ENCODE results near the gene DOC2B. TPM values are rescaled to one million over a fixed set of nuclear protein-coding genes. Genes with fewer than 3 reads are reported as not detected.

DOC2B gene
- total RNA-seq, 2 experiments from 2014 or later: not detected

DNA sequence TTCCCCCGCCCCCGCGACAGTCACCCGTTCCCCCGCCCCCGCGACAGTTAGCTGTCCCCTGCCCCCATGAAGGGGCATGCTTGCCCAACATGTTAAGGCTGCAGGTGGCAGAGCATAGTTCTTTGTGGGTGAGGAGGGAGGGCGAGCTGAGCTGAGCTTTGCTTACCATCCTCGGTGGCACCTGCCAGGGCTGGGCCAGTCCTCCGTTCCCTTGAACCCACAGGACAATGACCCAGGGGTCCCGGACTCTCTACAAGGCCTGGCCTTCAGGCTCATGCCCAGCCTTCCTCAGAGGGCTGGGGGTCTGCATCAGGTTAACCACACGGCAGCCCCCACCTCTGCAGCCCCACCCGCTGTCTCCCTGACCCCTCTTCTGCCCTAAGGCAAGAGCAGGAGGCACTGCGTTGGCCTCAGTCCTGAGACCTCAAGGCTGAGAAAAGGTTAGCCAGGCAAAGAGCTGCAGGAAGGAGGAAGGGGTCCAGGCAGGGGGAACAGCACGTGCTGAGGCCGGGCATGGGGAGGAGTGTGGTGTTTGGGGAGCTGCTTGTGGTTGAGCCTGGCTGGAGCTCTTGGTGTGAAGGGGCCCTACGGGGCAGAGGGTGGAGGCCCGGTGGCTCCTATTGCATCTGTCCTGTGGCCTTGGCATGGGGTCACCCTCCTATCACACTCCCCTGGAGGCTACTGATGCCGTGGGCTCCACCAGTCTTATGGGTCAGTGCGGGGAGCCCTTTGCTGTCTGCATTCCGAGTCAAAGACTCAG lies 11.4 kb upstream of the DOC2B start:
- intact Hi-C loops (cut with micrococcal nuclease; ENCODE audit: unreplicated experiment): no loop called here
- Histone ChIP-seq H3K4me2 (ENCODE audit: low read length) (no peak overlapping the region), H4K20me1 (ENCODE audit: insufficient read depth, low read length) (no peaks in the 10 kb centered on the region), H3K79me2 (ENCODE audit: insufficient read depth, low read depth, low read length) (no peaks in the 10 kb centered on the region), H3K9me3 (ENCODE audit: low read length) (no peaks in the 10 kb centered on the region), H3K9me2 (ENCODE audit: insufficient read depth, low read length) (no peaks in the 10 kb centered on the region), H3K27ac (ENCODE audit: low read depth, low read length, poor library complexity, severe bottlenecking) (no peak overlapping the region), H3K4me1 (ENCODE audit: insufficient read depth, low read length, poor library complexity, severe bottlenecking) (peaks cover 9% of the 10 kb centered on the region), H3K36me3 (ENCODE audit: insufficient read depth, low read length) (no peaks in the 10 kb centered on the region), H2AFZ (ENCODE audit: low read length) (no peak overlapping the region), H3K4me3 (ENCODE audit: low read depth, low read length, poor library complexity, severe bottlenecking) (no peak overlapping the region)
- TF ChIP-seq, protein P1, sequence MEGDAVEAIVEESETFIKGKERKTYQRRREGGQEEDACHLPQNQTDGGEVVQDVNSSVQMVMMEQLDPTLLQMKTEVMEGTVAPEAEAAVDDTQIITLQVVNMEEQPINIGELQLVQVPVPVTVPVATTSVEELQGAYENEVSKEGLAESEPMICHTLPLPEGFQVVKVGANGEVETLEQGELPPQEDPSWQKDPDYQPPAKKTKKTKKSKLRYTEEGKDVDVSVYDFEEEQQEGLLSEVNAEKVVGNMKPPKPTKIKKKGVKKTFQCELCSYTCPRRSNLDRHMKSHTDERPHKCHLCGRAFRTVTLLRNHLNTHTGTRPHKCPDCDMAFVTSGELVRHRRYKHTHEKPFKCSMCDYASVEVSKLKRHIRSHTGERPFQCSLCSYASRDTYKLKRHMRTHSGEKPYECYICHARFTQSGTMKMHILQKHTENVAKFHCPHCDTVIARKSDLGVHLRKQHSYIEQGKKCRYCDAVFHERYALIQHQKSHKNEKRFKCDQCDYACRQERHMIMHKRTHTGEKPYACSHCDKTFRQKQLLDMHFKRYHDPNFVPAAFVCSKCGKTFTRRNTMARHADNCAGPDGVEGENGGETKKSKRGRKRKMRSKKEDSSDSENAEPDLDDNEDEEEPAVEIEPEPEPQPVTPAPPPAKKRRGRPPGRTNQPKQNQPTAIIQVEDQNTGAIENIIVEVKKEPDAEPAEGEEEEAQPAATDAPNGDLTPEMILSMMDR (conservative IDR thresholded peaks at IDR 0.05; ENCODE audit: low read length): no peak
- no peak for TF ChIP-seq EZH2phosphoT487 (IDR thresholded peaks at IDR 0.05; ENCODE audit: borderline replicate concordance, low read depth, low read length)
- ChIA-PET POLR2A (no interaction called here), CTCF (ENCODE audit: unreplicated experiment) (no interaction called here)
- BruUV-seq (replicated peaks): no TSS peak
- DNase-seq (ENCODE audit: low spot score): no peak

DNA sequence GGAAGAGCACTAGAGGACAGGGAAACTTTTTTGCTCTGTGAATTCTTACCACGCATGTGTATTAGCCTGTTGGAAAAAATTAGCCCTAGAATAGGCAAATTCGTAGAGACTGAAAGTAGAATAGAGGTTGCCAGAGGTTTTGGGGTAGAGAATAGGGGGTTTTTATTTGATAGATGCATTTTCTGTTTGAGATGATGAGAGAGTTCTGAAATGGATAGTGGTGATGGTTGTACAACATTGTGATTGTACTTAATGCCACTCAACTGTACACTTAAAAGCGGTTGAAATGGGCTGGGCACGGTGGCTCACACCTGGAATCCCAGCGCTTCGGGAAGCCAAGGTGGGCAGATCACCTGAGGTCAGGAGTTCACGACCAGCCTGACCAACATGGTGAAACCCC lies 8.0 kb upstream of the DOC2B start:
- Histone ChIP-seq H3K4me2 (ENCODE audit: low read length) (no peak overlapping the region), H3K79me2 (ENCODE audit: insufficient read depth, low read depth, low read length) (no peaks in the 10 kb centered on the region), H3K4me3 (ENCODE audit: low read depth, low read length, poor library complexity, severe bottlenecking) (no peak overlapping the region), H3K36me3 (ENCODE audit: insufficient read depth, low read length) (no peaks in the 10 kb centered on the region), H3K4me1 (ENCODE audit: insufficient read depth, low read length, poor library complexity, severe bottlenecking) (no peaks in the 10 kb centered on the region), H3K9me2 (ENCODE audit: insufficient read depth, low read length) (no peaks in the 10 kb centered on the region), H4K20me1 (ENCODE audit: insufficient read depth, low read length) (no peaks in the 10 kb centered on the region), H2AFZ (ENCODE audit: low read length) (no peak overlapping the region), H3K27ac (ENCODE audit: low read depth, low read length, poor library complexity, severe bottlenecking) (no peak overlapping the region), H3K9me3 (ENCODE audit: low read length) (no peaks in the 10 kb centered on the region)
- ChIA-PET POLR2A (no interaction called here), CTCF (ENCODE audit: unreplicated experiment) (no interaction called here)
- intact Hi-C loops (cut with micrococcal nuclease; ENCODE audit: unreplicated experiment): no loop called here
- TF ChIP-seq, protein P1 (conservative IDR thresholded peaks at IDR 0.05; ENCODE audit: low read length): no peak
- no peak for TF ChIP-seq EZH2phosphoT487 (IDR thresholded peaks at IDR 0.05; ENCODE audit: borderline replicate concordance, low read depth, low read length)
- no TSS peak for BruUV-seq (replicated peaks)
- DNase-seq (ENCODE audit: low spot score): no peak

DNA sequence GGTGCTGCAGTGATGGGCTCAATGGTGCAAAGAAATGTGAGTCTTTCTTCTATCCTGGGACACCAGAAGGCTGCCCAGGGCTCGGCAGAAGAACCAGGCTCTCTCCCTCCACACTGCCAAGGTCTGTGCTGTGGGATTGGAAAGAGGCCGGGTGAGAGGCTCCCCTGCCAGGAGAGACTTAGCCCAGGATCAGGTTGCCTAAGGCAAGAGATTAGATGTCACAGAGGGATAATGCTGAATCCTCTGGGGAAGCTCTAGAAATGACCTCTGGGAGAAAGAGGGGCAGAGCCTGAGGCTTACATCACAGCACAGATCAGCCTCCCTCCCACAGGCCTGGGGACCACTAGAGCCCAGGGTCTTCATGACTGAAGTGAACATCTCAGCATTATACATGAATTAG lies 5.7 kb upstream of the DOC2B start:
- Histone ChIP-seq H3K4me3 (ENCODE audit: low read depth, low read length, poor library complexity, severe bottlenecking) (no peak overlapping the region), H3K9me3 (ENCODE audit: low read length) (no peaks in the 10 kb centered on the region), H3K9me2 (ENCODE audit: insufficient read depth, low read length) (no peaks in the 10 kb centered on the region), H3K4me1 (ENCODE audit: insufficient read depth, low read length, poor library complexity, severe bottlenecking) (no peaks in the 10 kb centered on the region), H3K36me3 (ENCODE audit: insufficient read depth, low read length) (no peaks in the 10 kb centered on the region), H3K27ac (ENCODE audit: low read depth, low read length, poor library complexity, severe bottlenecking) (no peak overlapping the region), H2AFZ (ENCODE audit: low read length) (no peak overlapping the region), H3K79me2 (ENCODE audit: insufficient read depth, low read depth, low read length) (no peaks in the 10 kb centered on the region), H4K20me1 (ENCODE audit: insufficient read depth, low read length) (no peaks in the 10 kb centered on the region), H3K4me2 (ENCODE audit: low read length) (no peak overlapping the region)
- TF ChIP-seq, protein P1 (conservative IDR thresholded peaks at IDR 0.05; ENCODE audit: low read length): no peak
- TF ChIP-seq EZH2phosphoT487 (IDR thresholded peaks at IDR 0.05; ENCODE audit: borderline replicate concordance, low read depth, low read length): no peak
- BruUV-seq (replicated peaks): no TSS peak
- ChIA-PET POLR2A (no interaction called here), CTCF (ENCODE audit: unreplicated experiment) (no interaction called here)
- DNase-seq (ENCODE audit: low spot score): no peak
- intact Hi-C loops (cut with micrococcal nuclease; ENCODE audit: unreplicated experiment): no loop called here
